AG08396 (cell line): ENCODE measurements around the gene SEL1L2.
"Not testable (repeated sequence)": the region's sequence is repeated elsewhere in the genome, so short reads cannot be mapped to it uniquely, and the experiment has no call there.

Source experiments
- DNase-seq: peaks from one replicate; pipeline ENCODE4 v3.0.0; 2012; ENCODE audit warnings: low spot score, mixed read lengths

SEL1L2 gene

GRCh38 chr20:13990465-13990864 lies at the start of gene SEL1L2:
TSS of gene SEL1L2 (minus strand) at chr20:13990614. CDS start at chr20:13990534, 80 bp downstream.
- no peak for DNase-seq

- no peak for DNase-seq
Observed at GRCh38 chr20:14036567-14036966, 46.2 kb upstream of the SEL1L2 start.

GRCh38 chr20:14033310-14033709 lies 42.9 kb upstream of the SEL1L2 start:
- DNase-seq: no peak

- DNase-seq: no peak
Observed at GRCh38 chr20:14030991-14031390, 40.6 kb upstream of the SEL1L2 start.

GRCh38 chr20:14012671-14013070 lies 22.3 kb upstream of the SEL1L2 start:
- no peak for DNase-seq

- no peak for DNase-seq
Observed at GRCh38 chr20:14009208-14009607, 18.8 kb upstream of the SEL1L2 start.

- DNase-seq: no peak
Observed at GRCh38 chr20:14005996-14006395, 15.6 kb upstream of the SEL1L2 start.

- DNase-seq: no peak
Observed at GRCh38 chr20:14000917-14001316, 10.5 kb upstream of the SEL1L2 start.

- peak; percentile 5 for DNase-seq
Observed at GRCh38 chr20:13996265-13996664, 5.9 kb upstream of the SEL1L2 start.

- DNase-seq: peak; percentile 21
Observed at GRCh38 chr20:13995841-13996240, 5.4 kb upstream of the SEL1L2 start.

GRCh38 chr20:13995086-13995665 lies 4.8 kb upstream of the SEL1L2 start, which contains the start of gene MACROD2:
TSS of gene MACROD2 (plus strand) at chr20:13995516.
- DNase-seq: peak; percentile 92

GRCh38 chr20:13991955-13992354 lies 1.5 kb upstream of the SEL1L2 start:
- not testable (repeated sequence) for DNase-seq

GRCh38 chr20:13991311-13991710 lies 897 bp upstream of the SEL1L2 start:
- DNase-seq: no peak

- no peak for DNase-seq
Observed at GRCh38 chr20:13984211-13984610, 6.2 kb downstream of the SEL1L2 start.

GRCh38 chr20:13960525-13960924 lies 29.9 kb downstream of the SEL1L2 start:
- no peak for DNase-seq

- no peak for DNase-seq
Observed at GRCh38 chr20:13960119-13960518, 30.3 kb downstream of the SEL1L2 start.

GRCh38 chr20:13953227-13953626 lies 37.2 kb downstream of the SEL1L2 start:
- DNase-seq: no peak

- DNase-seq: no peak
Observed at GRCh38 chr20:13947719-13948118, 42.7 kb downstream of the SEL1L2 start.

GRCh38 chr20:13941031-13941430 lies 49.4 kb downstream of the SEL1L2 start:
- no peak for DNase-seq

- no peak for DNase-seq
Observed at GRCh38 chr20:13936781-13937576, 53.4 kb downstream of the SEL1L2 start.

GRCh38 chr20:13934992-13935894 lies 55.2 kb downstream of the SEL1L2 start:
- DNase-seq: no peak

GRCh38 chr20:13930281-13930680 lies 60.1 kb downstream of the SEL1L2 start:
- no peak for DNase-seq

GRCh38 chr20:13929836-13930235 lies 60.6 kb downstream of the SEL1L2 start:
- no peak for DNase-seq
